IPS-18c (cell line): ENCODE measurements around the gene PCP4L1.
"Not testable (repeated sequence)": the region's sequence is repeated elsewhere in the genome, so short reads cannot be mapped to it uniquely, and the experiment has no call there.

Experiments
- H3K4me3 ChIP-seq: 2 replicates; pipeline ENCODE4 v1.7.0; 2013; ENCODE audit warnings: low read depth, mild to moderate bottlenecking, low read length, moderate library complexity; ENCODE audit not compliant: insufficient read depth
- H3K9me3 ChIP-seq: one replicate; pipeline ENCODE4 v1.6.1; 2013; ENCODE audit warnings: mild to moderate bottlenecking, low read length, moderate library complexity; ENCODE audit not compliant: control insufficient read depth, insufficient read depth

Gene PCP4L1

GRCh38 chr1:161300478-161300877 lies 41.9 kb downstream of the PCP4L1 start:
- no peak overlapping the region for H3K4me3 ChIP-seq
- H3K9me3 ChIP-seq, result no peaks in the 10 kb centered on the region

DNA sequence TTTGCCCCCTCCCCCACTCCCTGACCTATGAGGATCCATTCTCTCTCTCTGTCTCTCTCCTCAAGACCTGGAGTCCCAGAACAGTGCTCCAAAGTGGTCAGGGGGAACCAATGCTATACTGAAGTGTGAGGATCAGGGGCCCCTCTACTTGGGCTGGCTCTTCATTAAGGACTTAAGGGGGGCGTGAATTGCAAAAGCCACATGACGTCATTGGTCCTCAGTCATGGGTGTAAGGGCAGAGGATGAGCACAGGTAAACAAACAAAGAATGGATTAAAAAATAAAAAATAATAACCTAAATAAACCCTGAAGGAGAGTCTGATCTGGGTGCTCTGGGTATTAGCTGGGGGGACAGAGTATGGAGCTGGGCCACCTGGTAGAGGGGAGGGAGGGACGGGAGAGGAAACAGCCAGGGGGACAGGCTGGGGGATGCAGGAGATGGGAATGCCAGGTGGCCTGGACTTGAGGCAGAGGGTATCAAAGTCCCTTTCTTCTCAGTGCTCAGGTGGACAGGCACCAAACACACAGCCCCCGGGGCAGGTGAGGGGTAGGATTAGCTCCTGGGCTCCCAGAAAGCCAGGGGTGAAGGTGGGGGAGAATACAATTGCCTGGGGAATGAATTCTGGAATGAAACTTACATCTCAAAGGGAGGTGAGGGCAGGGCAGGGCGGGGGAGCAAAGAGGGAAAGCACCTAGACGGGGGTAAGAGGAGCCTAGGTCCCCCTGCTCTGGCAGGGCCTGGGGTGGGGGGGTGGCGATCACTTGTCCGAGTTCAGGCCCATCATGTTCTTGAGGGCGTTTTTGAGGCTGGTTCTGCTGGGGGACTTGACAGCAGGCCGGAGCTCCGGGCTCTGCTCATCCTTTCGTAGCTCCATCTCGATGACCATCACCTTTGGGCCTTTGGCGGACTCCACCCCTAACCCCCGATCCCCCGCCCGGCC lies 46.7 kb downstream of the PCP4L1 start:
- Histone ChIP-seq H3K4me3 (peak overlapping the region; percentile 83), H3K9me3 (no peaks in the 10 kb centered on the region)

GRCh38 chr1:161305867-161306519 lies 47.4 kb downstream of the PCP4L1 start:
- no peaks in the 10 kb centered on the region for H3K9me3 ChIP-seq
- H3K4me3 ChIP-seq, result peak overlapping the region; percentile 83

GRCh38 chr1:161307230-161307768 lies 48.8 kb downstream of the PCP4L1 start:
- H3K4me3 ChIP-seq, result no peak overlapping the region

DNA sequence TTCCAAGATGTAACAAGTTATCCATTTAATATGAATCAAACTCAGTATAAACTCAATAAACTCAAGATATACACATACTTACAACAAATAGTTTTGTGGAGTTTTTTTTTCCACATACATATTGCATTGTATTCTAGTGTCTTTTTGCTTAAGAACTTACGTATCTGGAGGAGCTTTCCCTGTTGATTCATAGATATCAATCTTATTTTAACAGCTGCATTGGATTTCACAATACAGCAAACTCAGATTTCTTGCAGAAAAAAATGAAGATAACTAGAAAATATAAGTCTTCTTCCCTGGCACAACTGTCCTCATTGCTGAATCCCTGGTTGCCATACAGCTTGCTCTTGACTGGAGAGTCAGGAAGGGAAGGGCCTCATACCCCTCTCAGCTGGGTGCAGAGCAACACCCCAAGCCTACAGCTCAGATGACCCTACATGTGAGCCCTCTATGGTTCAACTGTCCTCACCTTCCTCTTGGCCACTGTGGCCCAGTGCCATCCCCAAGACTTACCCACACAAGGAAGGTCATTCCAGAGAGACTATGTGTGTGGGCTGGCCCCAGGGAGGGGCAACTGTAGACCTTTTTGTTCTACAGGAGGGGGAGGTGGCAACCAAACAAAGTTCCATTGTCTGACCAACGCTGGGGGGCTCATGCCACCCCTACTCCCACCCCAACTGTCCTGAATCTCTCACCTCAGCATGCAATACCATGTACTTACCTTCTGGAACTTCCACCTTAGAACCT lies 49.5 kb downstream of the PCP4L1 start:
- no peak overlapping the region for H3K4me3 ChIP-seq
- no peaks in the 10 kb centered on the region for H3K9me3 ChIP-seq

More at GRCh38 chr1:161307230-161307768, 48.8 kb downstream of the PCP4L1 start:
- no peaks in the 10 kb centered on the region for H3K9me3 ChIP-seq

GRCh38 chr1:161309868-161310267 lies 51.3 kb downstream of the PCP4L1 start, which contains the start of gene MPZ:
Gene MPZ (minus strand): TSS chr1:161309968. CDS start chr1:161309905, 63 bp downstream.
- Histone ChIP-seq H3K4me3 (no peak within 1 kb of the TSS), H3K9me3 (no peaks in the 10 kb centered on the region)

DNA sequence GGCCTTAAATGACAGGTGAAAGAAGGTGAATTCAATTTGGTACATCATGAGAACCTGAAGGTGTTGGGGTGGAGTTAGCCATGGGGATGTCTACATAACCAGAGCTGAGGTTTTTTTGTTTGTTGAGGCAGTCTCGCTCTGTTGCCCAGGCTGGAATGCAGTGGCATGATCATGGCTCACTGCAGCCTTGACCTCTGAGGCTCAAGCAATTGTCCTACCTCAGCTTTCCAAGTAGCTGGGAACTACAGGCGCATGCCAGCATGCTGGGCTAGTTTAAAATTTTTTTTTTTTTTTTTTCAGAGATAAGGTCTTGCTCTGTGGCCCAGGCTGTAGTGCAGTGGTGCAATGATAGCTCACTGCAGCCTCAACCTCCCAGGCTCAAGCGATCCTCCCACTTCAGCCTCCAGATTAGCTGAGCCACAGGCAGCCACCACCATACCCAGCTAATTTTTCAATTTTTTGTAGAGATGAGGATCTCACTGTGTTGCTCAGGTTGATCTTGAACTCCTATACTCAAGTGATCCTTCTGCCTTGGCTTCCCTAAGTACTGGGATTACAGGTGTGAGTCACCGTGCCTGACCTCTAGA lies 53.1 kb downstream of the PCP4L1 start:
- Histone ChIP-seq H3K4me3 (no peak overlapping the region), H3K9me3 (no peaks in the 10 kb centered on the region)

GRCh38 chr1:161313554-161314200 lies 55.1 kb downstream of the PCP4L1 start:
- H3K4me3 ChIP-seq, result peak overlapping the region; percentile 93
- H3K9me3 ChIP-seq, result no peaks in the 10 kb centered on the region

DNA sequence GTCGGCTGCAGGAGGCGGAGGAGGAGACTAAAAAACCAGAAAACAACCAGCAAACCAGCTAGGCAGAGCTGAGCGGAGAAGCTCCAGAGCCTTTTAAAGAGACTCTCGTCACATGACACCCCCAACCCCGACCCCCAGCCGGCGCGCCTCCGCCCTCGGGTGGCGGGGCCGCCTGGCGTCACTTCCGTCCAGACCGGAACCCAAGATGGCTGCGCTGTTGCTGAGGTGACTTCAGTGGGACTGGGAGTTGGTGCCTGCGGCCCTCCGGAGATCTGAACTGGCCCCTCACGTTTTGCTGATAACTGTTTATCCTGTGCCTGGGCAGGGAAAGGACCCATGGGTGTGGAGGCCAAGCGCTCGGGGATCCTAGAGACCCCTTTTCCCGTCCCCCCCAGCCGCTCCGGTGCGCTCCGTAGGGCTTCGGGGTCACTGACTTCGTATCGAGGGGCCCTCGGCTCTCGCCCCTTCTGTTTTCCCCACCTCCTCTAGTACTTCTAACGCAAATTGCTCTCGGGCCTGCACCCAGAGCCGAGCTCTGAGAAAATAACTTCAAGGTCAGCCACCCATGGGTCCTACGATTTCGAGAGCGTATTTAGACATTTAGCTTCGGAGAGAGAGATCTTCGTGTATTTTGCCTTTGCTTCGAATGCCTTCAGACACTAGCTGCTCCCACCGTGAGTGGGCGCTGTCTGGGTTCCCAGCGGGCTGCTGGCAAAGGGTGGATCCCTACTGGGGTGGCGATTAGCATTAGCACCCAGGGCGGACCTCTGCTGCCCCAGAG lies 55.8 kb downstream of the PCP4L1 start, which contains the start of gene SDHC:
TSS of gene SDHC (plus strand) at position 181 of the 781 bp plus-strand sequence. CDS start at position 206, 25 bp downstream.
- H3K4me3 ChIP-seq, result peak within 1 kb of the TSS; percentile 93
- no peaks in the 10 kb centered on the region for H3K9me3 ChIP-seq

DNA sequence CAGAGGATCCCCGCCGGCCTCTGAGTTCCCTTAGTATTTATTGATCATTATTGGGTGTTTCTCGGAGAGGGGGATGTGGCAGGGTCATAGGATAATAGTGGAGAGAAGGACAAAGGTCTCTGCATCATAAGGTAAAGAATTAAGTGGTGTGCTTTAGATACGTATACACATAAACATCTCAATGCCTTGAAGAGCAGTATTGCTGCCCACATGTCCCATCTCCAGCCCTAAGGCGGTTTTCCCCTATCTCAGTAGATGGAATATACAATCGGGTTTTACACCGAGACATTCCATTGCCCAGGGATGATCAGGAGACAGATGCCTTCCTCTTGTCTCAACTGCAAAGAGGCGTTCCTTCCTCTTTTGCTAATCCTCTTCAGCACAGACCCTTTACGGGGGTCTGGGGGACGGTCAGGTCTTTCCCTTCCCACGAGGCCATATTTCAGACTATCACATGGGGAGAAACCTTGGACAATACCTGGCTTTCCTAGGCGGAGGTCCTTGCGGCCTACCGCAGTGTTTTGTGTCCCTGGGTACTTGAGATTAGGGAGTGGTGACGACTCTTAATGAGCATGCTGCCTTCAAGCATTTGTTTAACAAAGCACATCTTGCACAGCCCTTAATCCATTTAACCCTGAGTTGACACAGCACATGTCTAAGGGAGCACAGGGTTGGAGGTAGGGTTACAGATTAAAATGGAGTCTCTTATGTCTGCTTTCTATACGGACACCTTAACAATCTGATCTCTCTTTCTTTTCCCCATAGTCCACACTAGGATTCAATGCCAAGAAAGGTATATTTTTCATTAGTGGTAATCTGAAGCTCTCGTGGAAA lies 57.5 kb downstream of the PCP4L1 start:
- H3K9me3 ChIP-seq, H3K4me3 ChIP-seq: not testable (repeated sequence)

DNA sequence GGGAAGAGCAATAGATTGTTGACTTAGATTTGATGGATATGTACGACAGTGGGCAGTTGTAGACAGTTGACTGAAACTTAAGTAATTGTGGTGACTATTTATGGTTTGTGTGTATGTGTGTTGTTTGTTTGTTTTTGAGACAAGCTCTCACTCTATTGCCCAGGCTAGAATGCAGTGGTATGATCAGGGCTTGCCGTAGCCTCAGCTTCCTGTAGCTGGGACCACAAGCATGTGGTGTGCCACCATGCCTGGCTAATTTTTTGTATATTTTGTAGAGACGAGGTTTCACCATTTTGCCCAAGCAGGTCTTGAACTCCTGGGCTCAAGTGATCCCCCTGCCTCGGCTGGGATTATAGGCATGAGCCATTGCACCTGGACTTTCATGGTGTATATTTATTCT lies 65.5 kb downstream of the PCP4L1 start:
- H3K9me3 ChIP-seq, result peaks cover 2% of the 10 kb centered on the region
- no peak overlapping the region for H3K4me3 ChIP-seq

- Histone ChIP-seq H3K4me3 (no peak overlapping the region), H3K9me3 (no peaks in the 10 kb centered on the region)
These were observed 71.8 kb downstream of the PCP4L1 start for GRCh38 chr1:161330346-161330745.

- Histone ChIP-seq H3K9me3 (no peaks in the 10 kb centered on the region), H3K4me3 (no peak overlapping the region)
These were observed 74.6 kb downstream of the PCP4L1 start for GRCh38 chr1:161333166-161333565.
